Vagina (tissue), 2 donors: ENCODE results near the gene YARS1. TPM values are rescaled to one million over a fixed set of nuclear protein-coding genes. Genes with fewer than 3 reads are reported as not detected.
A peak's percentile ranks its signal among the peaks of the same experiment; 100 is the strongest.

Experiments used
- DNase-seq, 2 donors: peaks; one replicate each; pipeline ENCODE4 v3.0.0-alpha.2; 2017; ENCODE audit errors: extremely low spot score in 2 of 2
- H3K27ac ChIP-seq: fragments of 200-600 bp; sonication (generic); one replicate; pipeline ENCODE4 v1.5.1; 2019
- H3K27me3 ChIP-seq: fragments of 200-600 bp; sonication (generic); one replicate; pipeline ENCODE4 v1.5.1; 2019
- H3K36me3 ChIP-seq, 2 donors: fragments of 200-600 bp; sonication (generic); one replicate each; pipeline ENCODE4 v1.5.1; 2017 to 2019
- H3K4me1 ChIP-seq: fragments of 200-600 bp; sonication (generic); one replicate; pipeline ENCODE4 v1.5.1; 2019
- H3K4me3 ChIP-seq, 2 donors: fragments of 200-600 bp; sonication (generic); 1 replicate in 1 of 2; 2 replicates in 1 of 2; pipeline ENCODE4 v1.5.1; 2016 to 2019
- H3K9me3 ChIP-seq: fragments of 200-600 bp; sonication (generic); one replicate; pipeline ENCODE4 v1.5.1; 2019
- POLR2A ChIP-seq, 2 donors: fragments of 450-650 bp; IDR thresholded peaks; one replicate each; pipeline ENCODE4 v1.6.1; 2017; ENCODE audit warnings: antibody characterized with exemption in 2 of 2, mild to moderate bottlenecking in 2 of 2, moderate library complexity in 2 of 2
- POLR2AphosphoS5 ChIP-seq, 2 donors: sonication (generic); formaldehyde crosslinking; IDR thresholded peaks; one replicate each; pipeline ENCODE4 v1.9.0; 2017; ENCODE audit warnings: antibody characterized with exemption in 2 of 2, mild to moderate bottlenecking in 2 of 2, low read depth in 1 of 2; ENCODE audit not compliant: insufficient read depth in 1 of 2
- intact Hi-C: fragments of 100-400 bp; cut with DNase I; formaldehyde crosslinking; loops from one replicate; pipeline ENCODE4 v1.15.1; 2023
- total RNA-seq: library from RNA; depleted of rRNA; stranded (reverse); fragments of >200 nt; gene quantifications from one replicate; pipeline ENCODE4 v1.2.3, GENCODE V29; 2016
- TF ChIP-seq, protein P1 (sequence below), 3 experiments: fragments of 450-650 bp in 2 of 3; fragments of 200-600 bp in 1 of 3; sonication (generic) in 1 of 3; IDR thresholded peaks; one replicate each; pipeline ENCODE4 v1.5.1; 2017 to 2019; ENCODE audit warnings: antibody characterized with exemption in 3 of 3, mild to moderate bottlenecking in 2 of 3, moderate library complexity in 2 of 3

YARS1 gene
- total RNA-seq, 1 donor from 2014 or later: 41.3 TPM

DNA sequence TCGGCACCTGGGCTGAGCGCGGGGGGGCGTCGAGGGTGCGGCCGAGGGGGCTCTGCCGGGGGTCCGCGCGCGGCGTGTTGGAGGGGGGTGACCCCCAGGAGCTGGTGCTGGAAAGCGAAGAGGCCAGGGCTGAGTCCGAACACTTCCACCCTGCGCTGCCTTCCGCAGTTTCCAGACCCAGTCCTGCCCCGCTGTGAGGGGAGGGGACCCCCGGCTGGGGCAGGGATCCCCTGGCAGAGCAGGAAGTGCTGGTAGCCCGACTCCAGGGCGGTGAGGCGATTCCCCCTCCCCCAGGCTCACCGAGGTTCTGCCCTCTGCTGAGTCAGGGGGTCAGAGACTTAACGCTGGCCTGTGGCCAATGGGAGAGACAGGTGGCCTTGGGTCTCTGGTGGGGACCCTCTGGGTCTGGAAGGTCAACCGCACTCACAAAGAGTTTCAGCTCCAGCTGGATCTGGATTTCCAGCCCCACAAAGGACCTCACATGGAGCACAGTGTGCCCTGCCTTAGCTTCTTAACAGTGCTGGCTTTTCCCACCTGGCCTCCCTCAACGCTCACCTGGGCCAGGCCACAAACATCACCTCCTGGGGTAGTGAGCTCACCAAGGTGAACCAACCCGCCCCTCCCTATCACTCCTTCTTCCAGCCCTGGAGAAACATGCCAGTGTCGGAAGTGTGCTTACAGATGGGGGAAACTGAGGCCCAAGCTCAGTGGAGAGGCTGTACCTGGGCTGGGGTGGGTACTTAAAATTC lies 74.8 kb downstream of the YARS1 start:
- peak overlapping the region; percentile 67 to 69 for H3K4me3 ChIP-seq
- peaks cover 23% of the 10 kb centered on the region for H3K4me1 ChIP-seq
- no peaks in the 10 kb centered on the region for H3K27me3 ChIP-seq
- no peaks in the 10 kb centered on the region for H3K36me3 ChIP-seq
- peak overlapping the region; percentile 88 for H3K27ac ChIP-seq
- no peaks in the 10 kb centered on the region for H3K9me3 ChIP-seq
- TF ChIP-seq POLR2AphosphoS5 (IDR thresholded peaks at IDR 0.05; ENCODE audit: insufficient read depth in 1 of 2, low read depth in 1 of 2) (peak in 1 of 2 donors; percentile 36), POLR2A (IDR thresholded peaks at IDR 0.05) (no peak)
- TF ChIP-seq, protein P1, sequence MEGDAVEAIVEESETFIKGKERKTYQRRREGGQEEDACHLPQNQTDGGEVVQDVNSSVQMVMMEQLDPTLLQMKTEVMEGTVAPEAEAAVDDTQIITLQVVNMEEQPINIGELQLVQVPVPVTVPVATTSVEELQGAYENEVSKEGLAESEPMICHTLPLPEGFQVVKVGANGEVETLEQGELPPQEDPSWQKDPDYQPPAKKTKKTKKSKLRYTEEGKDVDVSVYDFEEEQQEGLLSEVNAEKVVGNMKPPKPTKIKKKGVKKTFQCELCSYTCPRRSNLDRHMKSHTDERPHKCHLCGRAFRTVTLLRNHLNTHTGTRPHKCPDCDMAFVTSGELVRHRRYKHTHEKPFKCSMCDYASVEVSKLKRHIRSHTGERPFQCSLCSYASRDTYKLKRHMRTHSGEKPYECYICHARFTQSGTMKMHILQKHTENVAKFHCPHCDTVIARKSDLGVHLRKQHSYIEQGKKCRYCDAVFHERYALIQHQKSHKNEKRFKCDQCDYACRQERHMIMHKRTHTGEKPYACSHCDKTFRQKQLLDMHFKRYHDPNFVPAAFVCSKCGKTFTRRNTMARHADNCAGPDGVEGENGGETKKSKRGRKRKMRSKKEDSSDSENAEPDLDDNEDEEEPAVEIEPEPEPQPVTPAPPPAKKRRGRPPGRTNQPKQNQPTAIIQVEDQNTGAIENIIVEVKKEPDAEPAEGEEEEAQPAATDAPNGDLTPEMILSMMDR (IDR thresholded peaks at IDR 0.05): no peak
- peak in 1 of 2 donors; percentile 79 for DNase-seq
- intact Hi-C loops: no loop called here

DNA sequence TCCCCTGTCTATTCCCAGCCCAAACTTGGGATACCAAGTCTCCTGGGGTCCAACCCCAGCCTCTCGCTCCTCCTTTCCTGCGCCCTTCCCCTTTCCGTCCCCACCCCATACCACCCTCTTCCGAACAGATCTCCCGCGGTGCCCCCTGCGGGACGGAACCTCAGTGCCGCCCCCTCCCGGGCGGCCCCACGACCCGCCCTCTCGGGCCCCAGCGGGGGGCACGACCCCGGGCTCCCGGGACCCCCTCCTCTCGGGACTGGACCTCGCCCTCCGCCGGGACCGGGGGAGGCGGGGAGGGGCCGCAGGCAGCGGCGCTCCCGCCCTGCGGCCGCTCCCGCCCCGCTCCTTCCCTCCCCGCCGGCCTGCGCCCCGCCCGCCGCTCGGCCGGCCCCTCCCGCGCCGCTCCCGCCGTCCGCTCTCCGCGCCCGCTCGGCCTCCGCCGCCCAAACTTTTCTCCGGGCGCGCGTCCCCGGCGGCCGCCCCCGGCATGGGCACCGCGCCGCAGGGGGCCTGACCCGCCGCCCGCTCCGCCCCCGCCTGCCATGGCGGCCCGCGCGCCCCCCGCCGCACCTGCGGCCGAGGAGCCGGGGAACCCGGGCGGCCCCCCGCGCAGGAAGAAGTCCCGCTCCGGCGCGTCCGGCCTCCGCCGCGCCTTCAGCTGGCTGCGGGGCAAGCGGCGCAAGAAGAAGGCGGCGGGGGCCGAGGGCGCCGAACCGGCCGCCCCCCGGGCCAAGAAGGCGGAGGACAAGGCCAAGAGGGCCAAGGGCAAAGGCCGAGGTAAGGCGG lies 75.6 kb downstream of the YARS1 start:
- intact Hi-C loops: no loop called here
- H3K4me3 ChIP-seq: peak overlapping the region; percentile 67 to 69
- TF ChIP-seq POLR2A (IDR thresholded peaks at IDR 0.05) (no peak), POLR2AphosphoS5 (IDR thresholded peaks at IDR 0.05; ENCODE audit: insufficient read depth in 1 of 2, low read depth in 1 of 2) (no peak)
- TF ChIP-seq, protein P1 (IDR thresholded peaks at IDR 0.05): peak in 1 of 3 experiments; percentile 5
- no peak for DNase-seq
- H3K4me1 ChIP-seq: peaks cover 23% of the 10 kb centered on the region
- H3K27ac ChIP-seq: peak overlapping the region; percentile 88
- no peaks in the 10 kb centered on the region for H3K36me3 ChIP-seq
- no peaks in the 10 kb centered on the region for H3K27me3 ChIP-seq
- no peaks in the 10 kb centered on the region for H3K9me3 ChIP-seq

DNA sequence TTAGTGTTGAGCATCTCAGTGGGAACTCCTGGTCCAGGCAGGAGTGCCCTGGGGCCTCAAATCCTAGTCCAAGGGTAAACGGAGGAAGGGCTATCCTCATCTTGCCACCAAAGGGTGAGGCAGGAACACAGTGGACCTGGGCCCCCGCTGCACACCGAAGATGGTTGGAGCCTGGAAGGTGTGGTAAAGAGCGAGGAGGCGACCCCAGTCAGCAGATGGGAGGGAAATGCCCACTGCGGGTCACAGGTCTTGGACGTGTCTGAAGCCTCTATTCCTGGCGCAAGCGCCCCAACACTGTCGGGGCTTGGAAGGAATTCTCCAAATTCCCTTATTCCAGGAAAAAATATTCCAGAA lies 76.1 kb downstream of the YARS1 start:
- Histone ChIP-seq H3K4me1 (peaks cover 23% of the 10 kb centered on the region), H3K36me3 (no peaks in the 10 kb centered on the region), H3K27ac (peak overlapping the region; percentile 80), H3K9me3 (no peaks in the 10 kb centered on the region), H3K4me3 (peak overlapping the region; percentile 67 to 69), H3K27me3 (no peaks in the 10 kb centered on the region)
- no peak for DNase-seq
- intact Hi-C loops: no loop called here
- TF ChIP-seq POLR2A (IDR thresholded peaks at IDR 0.05): no peak
- TF ChIP-seq, protein P1 (IDR thresholded peaks at IDR 0.05): no peak
- TF ChIP-seq POLR2AphosphoS5 (IDR thresholded peaks at IDR 0.05; ENCODE audit: insufficient read depth in 1 of 2, low read depth in 1 of 2): no peak

DNA sequence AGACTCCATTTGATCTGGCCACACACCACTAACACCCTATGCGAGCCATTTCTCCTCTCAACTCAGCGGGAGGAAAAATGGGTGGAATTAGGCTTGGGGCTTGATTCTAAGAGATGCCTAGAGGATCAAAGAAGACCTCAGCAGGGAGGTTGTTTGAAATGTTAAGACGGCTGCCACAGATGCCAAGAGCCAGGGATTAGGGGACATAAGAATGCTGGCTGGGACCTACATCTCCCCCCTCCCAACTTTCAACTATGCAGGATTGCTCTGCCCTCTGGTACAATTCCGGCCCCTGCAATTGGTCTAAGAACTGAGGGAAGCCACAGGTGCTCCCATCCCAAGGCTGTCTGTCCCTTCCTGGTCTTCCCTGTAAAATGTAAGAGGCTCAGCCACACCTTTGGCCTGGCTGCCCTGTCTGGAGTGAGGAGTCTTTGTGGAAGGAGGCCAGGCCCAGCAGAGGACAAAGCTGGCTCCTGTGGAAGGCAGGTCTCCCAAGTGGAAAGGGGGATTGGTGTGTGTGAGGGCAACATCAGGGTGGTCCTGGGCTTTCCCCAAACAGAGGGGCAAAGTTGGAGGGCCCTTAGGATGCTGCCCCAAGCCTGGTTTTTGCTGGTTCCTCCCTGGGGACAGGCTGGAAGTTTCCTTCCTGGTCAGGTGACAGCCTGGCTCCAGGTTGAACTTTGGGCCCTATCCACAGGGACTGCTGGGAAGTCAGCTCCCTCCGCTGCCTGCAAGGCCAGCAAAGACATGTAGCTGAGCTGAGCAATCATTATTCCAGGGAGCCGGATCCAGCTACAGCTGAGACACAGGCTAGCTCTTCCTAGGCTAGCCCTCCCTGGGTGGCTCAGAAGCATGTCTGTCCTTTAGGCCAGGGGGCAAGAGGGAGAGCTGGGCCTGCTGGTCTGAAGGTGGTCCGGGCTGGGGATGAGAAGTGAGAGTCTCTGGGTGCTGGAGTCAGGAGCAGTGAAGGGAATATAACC lies 80.1 kb downstream of the YARS1 start:
- Histone ChIP-seq H3K4me3 (no peak overlapping the region), H3K27me3 (no peaks in the 10 kb centered on the region), H3K36me3 (no peaks in the 10 kb centered on the region), H3K27ac (no peak overlapping the region), H3K9me3 (no peaks in the 10 kb centered on the region), H3K4me1 (peaks cover 10% of the 10 kb centered on the region)
- intact Hi-C loops: no loop called here
- peak in 1 of 2 donors; percentile 77 for DNase-seq
- TF ChIP-seq, protein P1 (IDR thresholded peaks at IDR 0.05): no peak
- TF ChIP-seq POLR2A (IDR thresholded peaks at IDR 0.05): no peak
- TF ChIP-seq POLR2AphosphoS5 (IDR thresholded peaks at IDR 0.05; ENCODE audit: insufficient read depth in 1 of 2, low read depth in 1 of 2): no peak
